ENCODE measurements around the gene GRM2.

Gene GRM2

DNA sequence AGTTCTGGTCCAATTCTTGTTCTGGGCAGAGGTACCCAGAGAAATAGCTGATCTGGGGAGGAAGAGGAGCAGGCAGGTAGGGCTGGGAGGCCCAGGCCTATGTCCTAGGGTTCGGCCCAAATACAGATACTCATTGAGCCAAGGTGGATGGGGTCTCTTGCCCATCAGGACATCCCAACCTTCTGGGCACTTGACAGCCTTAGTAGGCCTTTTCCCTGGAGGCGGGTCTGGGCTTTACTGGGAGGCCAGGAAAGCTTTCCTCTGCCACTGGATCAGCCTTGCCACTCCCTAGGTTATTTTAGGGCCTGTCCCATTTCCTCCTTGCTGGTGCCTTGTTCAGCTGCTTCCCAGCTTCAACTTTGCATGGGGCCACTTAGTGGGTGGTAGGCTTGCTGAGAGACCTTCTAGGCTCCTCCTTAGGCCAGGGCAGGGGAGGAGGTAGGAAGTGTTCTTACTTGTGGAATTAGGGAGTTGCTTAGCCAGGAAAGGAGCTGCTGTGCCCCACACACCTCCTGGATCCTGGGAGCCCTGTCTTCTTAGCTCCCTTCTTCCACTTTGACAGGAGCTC is 26.1 kb upstream of the GRM2 start:
- DNase-seq, result no peak

DNA sequence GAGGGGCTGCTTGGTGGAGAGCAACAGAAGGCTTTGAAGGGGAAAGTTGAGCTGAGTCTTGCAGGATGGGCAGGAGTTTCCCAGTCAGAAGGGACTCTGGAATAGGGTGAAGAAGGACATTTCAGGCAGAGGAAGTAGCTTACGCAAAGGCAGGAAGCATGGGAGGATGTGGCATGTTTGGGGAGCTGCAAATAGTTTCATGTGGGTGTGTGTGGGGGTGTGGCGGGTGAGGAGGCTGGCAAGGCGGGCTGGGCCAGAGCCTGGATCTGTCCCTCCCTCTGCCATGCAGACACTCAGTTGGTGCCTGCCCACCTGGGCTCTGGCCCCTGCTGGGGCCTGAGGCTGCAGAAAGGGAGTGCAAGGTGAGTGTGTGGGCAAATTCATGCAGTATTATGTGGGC is 25.4 kb upstream of the GRM2 start:
- no peak for DNase-seq

DNA sequence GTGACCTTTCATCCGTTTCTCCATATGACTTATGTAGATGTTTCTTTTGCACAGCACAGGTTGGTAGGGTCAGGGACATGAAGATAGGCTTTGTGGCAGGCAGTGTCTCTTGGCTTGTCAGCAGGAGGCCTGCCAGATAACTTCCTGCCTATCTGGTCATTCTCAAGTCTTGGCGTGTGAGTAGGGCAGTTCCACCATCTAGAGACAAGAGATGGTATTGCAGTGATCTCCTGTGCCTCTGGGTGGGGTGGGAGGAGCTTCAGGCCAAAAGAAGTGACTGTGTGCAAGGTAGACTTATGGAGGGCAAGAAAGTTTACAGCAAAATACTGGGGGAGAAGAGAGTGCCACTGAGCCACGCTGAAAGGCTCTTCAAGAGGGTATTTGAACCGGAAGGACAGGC is 24.8 kb upstream of the GRM2 start:
- peak; percentile 59 for DNase-seq

DNA sequence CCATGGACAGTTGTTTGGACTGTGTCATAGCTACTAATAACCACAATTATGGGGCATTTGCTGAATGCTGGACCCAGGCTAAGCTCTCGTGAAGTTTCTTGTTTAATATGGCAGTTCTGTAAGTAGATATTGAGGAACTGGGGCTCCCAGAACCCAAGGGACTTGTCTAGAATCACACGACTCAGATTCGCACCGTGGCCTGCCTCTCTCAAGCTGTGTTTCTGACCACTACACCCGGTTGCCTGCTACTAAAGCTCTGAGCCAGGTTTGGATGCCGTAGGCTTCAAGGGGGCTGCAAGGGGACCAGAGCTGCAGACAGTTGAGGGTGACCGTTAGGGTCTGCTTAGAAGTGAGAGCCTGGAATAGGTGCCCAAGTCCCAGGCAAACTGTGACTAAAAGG is 24.3 kb upstream of the GRM2 start:
- no peak for DNase-seq

DNA sequence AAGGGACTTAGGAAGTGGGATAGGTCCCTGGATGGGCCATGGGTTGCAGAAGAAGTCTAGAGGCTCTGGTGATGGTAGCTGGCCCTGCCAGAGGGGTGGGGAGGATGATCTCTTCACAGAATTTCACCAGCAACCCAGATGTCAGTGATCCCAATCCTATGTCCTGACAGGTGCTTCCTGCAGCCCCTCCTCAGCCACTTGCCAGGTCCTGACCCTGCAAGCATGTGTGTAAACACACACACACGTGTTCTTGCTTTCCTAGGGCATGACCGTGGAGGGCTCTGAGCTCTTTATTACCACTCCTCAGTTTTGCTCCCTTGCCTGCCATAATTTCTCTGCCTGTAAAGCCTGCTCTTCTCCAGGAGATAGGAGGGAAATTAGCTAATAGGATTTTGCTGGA is 23.3 kb upstream of the GRM2 start:
- no peak for DNase-seq

DNA sequence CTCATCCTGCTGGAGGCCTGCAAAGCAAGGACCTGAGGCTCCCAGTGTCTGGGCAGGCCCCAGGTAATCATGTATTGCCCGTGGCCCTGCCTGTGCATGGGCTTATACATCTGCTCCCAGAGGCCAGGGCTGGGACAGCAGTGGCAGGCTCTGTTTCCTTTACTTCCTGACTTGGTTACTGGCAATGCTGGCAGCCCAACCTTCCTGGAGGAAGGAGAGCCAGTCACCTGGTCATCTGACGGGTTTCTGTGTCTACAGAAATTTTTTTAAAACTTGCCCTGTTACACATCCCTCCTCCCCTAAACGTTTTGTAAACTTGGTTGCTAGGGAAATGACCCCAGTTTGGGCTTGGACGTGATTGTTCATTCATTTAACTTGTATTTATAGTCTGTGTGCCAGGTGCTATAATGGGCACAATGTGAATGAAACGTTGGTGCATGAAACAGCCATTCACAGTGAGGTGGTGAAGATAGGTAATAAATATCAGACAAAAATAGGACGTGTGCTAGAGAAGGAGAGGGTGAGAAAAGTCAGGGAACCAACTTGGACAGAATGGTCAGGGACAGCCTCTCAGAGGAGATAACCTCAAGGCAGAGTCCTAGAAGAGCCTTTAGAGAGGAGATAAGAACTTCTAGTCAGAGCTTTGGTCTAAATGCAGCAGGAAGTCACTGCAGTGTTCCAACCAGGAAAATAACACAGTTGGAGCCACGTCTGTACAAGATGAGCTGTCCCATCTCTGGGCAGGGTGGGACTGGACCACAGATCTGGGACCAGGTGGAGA is 21.7 kb upstream of the GRM2 start:
- DNase-seq, result no peak

DNA sequence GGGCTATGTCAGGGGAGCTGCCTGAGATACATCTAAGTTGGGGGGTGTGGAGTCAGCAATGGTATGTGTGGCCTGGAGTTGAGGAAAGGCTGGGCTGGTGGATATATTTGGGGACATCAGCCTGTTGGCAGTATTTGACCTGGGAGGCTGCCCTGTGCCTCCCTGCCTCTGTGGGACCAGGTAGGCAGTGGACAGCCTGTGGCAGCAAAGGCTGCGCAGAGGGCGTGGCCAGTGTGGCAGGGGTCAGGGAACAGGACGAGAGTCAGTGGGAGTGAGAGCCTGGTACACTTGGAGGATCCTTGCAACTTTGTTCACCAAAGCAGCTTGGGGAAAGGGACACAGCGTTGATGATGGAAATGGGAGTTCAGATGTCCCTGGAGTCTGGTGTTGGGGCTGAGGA is 20.8 kb upstream of the GRM2 start:
- no peak for DNase-seq

DNA sequence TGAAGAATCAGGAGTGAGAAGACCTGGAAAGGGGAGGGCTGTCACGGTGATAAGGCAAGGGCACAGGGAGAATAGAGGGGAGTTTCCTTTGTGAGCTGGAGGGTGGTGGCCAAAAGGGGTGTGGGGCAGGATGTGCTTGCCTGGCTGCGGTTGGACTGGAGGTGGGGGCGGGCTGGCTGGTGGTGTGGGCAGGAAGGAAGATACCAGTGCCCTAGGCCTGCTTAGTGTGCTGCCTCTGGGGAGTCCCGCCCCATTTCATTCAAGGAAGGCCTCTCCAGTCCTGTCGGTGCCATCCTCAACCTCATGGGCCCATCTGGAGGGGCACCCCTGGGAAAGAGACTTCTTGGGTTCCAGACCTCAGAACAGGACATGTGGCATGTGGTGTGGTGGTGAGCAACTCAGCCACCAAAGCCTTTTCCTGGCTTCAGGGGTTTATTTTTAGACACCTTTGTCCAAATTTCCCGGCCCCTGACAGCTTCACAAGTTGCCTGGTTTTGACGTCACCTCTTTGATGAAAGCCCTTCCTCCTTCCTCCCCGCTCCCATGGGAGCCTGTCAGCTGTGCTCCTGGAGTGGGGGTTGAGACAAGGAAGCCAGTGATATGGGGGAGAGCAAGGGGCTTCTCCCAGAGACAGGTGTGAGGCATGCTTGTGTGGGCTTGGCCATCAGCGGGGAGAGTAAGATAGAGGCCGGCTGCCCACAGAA is 20.2 kb upstream of the GRM2 start:
- DNase-seq, result no peak

DNA sequence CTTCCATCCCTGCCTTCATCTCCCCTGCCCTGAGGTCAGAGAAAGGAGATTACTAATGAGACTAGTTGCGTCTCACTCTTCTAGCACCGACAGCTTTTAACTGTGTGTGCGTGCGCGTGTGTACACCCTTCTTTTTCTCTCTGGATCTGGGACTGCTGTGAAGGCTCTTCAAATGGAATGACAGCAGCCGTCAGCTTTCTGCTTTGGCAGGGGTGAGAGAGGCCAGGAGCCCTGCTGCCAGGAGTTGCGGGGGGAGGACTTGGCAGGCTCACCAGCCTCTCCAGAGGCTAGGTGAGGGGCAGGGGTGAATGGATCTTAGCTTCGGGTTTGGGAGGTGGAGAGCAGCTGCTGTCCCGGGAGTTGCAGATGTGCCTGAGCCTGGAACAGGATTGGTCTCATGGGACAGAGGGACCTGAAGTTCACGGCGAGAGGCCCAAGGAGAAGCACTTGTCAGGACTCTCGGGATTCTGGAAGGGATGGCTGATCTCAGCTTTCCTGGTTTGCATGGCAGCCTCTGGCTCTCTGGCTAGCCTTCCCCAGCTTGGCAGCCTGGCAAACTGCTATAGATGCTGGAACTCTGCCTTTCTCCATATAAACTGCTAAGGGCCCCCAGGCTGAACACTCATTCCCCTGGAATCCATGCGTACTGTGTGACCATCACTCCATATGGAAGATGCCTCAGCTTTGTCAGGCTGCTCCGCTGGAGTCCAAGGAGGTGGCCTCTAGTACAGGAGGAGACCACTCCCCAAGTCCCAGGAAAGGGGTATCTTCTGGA is 19.2 kb upstream of the GRM2 start:
- no peak for DNase-seq

DNA sequence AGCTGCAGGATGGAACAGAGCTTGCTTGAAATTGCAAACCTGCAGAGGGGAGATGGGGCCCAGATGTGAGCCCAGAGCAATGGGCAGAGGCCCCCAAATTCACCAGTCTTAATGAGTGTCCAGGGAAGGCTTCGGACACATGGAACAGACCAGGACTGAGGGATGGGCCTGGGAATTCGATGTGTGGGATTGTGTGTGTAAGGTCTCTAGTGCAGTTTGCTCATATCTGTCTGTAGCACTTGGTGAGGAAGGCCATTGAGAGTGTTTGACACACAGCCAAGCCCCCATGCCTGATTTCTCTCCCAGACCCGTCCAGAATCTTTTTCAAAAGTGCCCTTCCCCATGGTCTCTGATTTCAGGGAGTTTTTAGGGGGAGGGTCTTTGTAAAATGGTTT is 18.7 kb upstream of the GRM2 start:
- DNase-seq, result no peak

DNA sequence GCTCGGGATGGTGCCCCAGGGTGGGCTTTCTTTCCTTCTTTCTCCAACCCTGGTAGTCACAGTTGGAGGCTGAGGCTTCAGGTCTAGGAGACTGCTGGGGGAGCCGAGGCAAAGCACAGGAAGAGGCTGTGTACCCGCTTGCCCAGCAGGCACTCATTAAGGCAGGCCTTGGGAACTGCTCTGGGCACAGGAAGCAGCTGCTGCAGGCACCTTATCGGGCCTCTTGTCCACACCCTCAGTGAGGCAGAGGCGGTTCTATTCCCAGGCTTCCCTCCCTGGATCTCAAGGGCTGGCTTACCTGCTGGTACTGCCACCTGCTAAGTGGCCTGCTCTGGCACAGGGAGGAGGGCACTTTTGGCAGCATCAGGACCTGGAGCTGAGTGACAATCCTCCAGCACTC is 15.8 kb upstream of the GRM2 start:
- no peak for DNase-seq

DNA sequence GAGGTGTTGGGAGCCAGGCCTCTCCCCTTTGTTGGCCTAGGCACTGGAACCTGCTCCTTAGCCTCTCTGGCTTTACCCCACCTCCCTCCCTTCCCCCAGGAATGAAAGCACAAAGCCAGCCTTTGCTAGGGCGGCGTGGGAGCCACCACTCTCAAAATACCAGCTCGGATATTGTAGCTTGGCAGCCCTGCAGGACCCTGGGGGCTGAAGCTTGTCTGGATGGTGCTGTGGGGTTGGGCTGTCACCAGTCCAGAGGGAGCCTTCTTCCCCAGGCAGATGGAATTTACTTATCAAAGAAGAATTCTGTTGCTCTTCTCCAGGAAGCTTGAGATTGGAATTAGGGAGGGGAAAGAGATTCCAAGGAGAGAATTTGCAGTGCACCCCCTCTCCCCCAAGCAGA is 14.9 kb upstream of the GRM2 start:
- DNase-seq, result no peak

DNA sequence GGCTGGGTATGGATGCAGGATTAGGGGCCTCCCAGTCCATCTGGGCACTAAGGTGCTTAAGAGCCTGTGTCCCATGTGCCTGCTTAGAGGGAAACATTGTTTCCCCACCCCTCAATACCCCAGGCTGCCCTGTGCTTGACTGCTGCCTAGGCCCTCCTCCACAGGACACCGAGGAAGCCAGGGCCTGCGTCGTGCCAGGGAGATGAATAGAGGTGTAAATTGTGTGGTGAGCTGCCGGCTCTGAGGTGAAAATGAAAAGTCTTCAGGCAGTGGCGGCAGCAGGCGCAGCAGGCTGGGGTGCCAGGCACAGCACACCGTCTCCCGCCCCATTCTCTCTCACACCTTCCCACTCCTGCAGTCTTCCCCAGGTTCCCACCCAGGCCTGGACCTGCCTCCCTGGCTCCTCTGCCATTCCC is 13.9 kb upstream of the GRM2 start:
- DNase-seq, result no peak

DNA sequence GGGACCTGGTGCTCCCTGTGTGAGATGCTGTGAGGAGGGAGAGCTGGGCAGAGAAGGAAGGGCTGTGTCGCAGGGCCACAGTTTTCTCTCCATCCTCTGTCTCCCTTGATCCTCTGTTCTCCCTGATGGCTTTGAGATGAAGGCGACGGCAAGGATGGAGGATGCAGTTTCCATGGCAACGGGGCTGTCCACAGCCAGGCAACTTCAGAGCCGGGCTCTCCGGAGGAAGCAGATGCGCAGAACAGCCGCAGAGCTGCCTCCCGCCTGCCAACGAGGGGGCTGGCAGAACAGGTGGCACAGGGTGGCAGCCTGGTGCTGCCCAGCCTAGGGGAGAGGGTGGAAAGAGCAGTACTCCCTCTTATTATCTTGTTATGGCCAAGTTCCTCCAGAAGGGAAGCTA is 9.9 kb upstream of the GRM2 start:
- DNase-seq, result no peak

DNA sequence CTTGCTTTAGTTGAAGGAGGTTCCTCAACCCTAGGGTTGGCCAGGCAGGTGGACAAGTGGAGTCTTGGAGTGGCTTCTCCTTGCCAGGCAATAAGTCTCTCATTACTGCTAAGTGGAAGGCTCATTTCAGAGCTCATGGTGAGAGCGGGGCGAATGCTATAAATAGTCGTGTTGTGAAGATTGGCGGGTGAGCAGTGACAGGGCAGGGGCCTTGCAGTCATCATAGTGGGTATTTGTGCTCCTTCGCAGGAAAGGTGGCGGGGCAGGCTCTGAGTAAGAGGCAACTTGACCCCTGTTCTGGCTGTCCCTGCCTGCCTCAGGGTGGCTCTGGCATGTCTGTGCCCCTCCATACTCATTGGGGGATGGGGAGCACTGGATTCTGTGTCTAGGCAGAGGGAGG is 8.7 kb upstream of the GRM2 start:
- no peak for DNase-seq

DNA sequence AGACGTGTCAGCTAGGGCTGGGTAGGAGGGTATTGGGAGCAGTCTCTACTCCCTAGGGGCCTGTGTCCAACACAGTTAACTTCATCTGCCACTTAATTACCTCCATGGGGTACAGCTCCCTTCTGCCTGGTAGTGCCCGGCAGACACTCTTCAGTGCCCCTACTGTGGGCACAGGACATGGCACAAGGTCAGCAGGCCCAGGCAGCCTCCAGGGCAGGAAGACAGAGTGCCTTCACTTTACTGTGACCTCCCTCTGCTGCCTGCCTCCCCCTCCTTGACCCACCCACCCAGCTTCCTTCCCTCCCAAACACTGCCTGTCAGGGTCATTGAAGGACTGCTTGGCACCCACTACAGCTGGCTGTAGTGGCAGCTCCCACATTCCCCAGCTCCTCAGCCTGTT is 6.5 kb upstream of the GRM2 start:
- no peak for DNase-seq

DNA sequence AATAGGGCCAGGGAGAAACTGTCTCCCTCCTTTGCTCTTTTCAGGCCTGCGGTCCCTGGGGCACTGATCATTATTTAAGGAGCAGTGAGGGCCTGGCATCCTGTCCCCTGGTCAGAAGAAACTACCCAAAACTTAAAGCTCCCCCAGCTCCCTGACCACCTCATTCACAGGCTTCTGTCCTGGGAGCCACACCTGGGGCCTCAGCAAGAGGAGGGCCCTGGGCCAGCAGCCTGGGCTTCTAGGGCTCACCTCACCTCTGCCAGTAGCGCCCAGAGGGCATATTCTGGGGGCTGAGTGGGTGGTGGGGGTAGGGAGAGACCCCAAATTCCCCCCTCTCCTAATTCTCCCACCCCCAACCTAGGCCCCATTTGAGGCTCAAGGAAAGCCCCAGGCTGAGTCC is 4.7 kb upstream of the GRM2 start:
- no peak for DNase-seq

DNA sequence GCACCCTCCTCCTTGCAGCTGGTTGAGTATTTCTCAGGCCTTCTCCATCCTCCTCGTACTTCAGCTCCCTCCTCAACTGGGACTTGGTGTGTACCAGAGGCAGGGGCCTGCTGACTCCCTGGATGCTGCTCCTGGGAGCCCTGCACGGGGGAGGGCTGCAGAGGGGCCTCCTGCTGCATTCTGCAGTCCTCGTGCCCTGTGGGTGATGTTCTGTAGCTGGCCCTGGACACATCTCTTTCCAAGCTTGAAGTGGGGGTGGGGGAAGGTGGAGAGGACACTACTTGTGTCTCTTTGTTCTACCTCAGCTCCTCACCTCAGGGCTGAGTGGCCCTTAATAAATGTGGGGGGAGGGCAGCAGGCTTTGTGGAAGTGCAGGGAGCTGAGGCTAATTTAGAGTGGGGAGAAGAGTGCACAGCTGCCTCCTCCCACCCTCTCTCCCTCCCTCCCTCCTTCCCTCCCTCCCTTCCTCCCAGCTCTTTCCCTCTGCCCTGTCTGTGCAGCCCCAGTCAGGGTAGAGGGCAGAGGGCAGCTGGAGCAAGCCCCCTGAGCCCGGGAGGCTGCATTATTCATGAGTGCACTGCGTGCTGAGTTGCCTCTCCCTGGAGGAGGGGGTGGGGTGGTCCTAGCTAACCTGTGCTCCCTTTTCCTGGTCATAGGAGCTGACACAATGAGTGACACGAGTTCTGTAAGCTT is 3.7 kb upstream of the GRM2 start:
- no peak for DNase-seq

DNA sequence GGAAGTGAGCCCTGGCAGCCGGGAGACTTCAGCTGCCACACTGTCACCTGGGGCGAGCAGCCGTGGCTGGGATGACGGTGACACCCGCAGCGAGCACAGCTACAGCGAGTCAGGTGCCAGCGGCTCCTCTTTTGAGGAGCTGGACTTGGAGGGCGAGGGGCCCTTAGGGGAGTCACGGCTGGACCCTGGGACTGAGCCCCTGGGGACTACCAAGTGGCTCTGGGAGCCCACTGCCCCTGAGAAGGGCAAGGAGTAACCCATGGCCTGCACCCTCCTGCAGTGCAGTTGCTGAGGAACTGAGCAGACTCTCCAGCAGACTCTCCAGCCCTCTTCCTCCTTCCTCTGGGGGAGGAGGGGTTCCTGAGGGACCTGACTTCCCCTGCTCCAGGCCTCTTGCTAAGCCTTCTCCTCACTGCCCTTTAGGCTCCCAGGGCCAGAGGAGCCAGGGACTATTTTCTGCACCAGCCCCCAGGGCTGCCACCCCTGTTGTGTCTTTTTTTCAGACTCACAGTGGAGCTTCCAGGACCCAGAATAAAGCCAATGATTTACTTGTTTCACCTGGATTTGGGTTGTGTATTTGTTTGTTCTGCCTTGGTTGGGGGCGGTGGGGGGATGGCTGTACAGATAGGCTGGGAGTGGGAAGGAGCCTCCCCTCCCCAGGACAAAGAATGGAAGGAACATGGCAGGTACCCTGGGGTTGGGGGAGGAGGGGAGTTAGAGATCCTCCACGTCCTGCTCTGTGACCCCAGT is 2.9 kb upstream of the GRM2 start:
- no peak for DNase-seq

DNA sequence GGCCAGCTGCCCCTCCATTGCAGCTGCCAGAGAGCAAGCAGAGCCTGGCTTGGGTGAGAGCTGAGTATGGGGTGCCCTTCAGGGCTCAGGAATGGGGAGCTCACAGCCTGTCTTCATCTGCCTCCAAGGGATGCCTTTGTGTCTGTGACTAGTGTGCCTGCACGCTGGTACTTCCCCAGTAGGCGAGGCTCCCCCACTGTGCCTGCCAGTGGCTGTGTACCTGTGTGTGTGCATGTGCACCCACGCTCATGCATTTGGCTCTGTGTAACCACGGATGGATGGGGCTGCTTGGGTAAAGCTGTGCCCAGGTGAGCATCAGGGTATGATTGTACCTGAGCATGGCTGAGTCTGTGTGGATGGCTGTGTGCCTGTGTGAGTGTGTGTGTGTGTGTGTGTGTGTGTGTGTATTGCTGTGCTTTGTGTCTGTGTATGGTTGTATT is 2.3 kb upstream of the GRM2 start:
- DNase-seq, result no peak

DNA sequence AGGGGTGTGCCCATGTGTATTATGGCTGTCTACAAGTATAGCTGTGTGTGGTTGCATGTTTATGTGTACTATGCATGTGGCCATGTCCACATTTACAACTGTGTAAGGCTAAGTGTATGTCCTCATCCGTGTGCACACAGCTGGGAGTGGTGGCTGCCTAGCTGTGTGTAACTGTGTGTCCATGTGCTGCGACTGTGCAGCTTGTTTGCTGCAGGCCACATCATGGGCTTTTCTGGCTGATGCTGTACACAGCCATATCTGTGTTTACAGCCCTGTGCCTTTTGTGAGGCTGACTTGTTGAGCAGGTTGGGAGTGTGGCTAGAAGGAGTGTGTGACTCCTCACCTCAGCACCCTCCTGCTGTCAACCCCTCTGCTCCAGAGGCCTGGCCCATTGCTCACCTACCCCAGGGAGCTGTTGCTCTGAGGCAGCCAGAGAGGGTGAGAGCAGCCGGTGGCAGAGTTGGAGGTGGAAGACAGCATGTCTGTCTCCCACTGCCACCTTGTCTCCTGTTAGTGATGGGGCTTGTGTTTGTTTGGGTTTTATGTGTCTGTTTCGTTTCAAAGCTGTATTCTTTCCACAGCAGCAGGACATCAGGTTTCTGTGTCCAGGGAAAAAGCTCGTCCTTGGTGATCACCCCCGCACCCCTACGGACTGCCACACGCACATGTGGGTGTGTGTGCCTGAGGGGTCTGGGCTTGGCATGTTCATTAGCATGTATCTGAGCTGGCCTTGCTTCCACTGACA is 1.4 kb upstream of the GRM2 start:
- no peak for DNase-seq
